Ovary (tissue), 3 donors: ENCODE results near the gene RNPEP.

Experiments used
- POLR2A ChIP-seq: fragments of 450-650 bp; IDR thresholded peaks from one replicate; pipeline ENCODE4 v1.6.1; 2017; ENCODE audit warnings: antibody characterized with exemption, mild to moderate bottlenecking, moderate library complexity
- TF ChIP-seq, protein P1 (sequence below), 3 donors: fragments of 450-650 bp in 2 of 3; fragments of 200-600 bp in 1 of 3; IDR thresholded peaks; one replicate each; pipeline versions ENCODE4 v1.5.1 to v1.8.0; 2016 to 2022; ENCODE audit warnings: antibody characterized with exemption in 3 of 3, mild to moderate bottlenecking in 1 of 3
- donor health status: DM: no; HTN: no; CAD: no.

DNA sequence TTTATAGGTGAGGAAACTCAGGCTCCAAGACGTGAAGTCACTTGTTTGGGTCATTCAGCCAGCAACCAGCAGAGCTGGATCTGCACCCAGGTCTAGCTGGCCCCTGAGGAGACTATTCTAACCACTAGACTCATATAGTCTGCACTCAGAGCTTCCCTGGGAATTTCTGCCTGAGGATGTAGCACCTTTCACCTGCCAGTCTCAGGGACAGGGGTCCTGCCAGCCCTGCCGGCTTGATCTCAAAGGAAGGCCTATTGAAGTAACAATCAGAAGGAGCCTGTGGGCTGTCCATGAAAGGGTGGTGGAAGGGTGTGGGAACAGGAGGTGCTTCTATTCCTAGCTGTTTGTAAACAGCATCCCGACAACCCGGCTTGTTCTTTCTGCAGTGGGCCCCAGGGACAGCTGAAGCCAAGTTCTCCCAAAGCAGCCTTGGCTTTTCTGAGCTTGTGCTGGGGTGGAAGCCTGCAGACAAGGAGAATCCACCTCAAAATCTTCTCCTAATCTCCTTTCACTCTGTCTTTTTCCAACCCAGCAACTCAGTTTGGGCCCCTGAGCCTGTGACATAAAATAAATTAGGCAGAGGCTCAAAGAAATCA is 43.9 kb upstream of the RNPEP start:
- TF ChIP-seq POLR2A = no peak
- TF ChIP-seq, protein P1, sequence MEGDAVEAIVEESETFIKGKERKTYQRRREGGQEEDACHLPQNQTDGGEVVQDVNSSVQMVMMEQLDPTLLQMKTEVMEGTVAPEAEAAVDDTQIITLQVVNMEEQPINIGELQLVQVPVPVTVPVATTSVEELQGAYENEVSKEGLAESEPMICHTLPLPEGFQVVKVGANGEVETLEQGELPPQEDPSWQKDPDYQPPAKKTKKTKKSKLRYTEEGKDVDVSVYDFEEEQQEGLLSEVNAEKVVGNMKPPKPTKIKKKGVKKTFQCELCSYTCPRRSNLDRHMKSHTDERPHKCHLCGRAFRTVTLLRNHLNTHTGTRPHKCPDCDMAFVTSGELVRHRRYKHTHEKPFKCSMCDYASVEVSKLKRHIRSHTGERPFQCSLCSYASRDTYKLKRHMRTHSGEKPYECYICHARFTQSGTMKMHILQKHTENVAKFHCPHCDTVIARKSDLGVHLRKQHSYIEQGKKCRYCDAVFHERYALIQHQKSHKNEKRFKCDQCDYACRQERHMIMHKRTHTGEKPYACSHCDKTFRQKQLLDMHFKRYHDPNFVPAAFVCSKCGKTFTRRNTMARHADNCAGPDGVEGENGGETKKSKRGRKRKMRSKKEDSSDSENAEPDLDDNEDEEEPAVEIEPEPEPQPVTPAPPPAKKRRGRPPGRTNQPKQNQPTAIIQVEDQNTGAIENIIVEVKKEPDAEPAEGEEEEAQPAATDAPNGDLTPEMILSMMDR (IDR thresholded peaks at IDR 0.05) = no peak
